A673 (cell line): ENCODE results near the gene TMOD2. TPM values are rescaled to one million over a fixed set of nuclear protein-coding genes. Genes with fewer than 3 reads are reported as not detected.

Source experiments
- BruUV-seq: library from RNA; stranded (reverse); fragments of 400-500 nt; replicated peaks from 2 replicates; lab custom pipeline; 2021; lab: Mats Ljungman, UMichigan
- CTCF ChIA-PET: fragments of 300-600 bp; sonication (Branson Sonifier 250); formaldehyde crosslinking; loops from one replicate; lab custom pipeline; 2022; ENCODE audit warnings: antibody characterized with exemption; lab: Charles Lee
- POLR2A ChIA-PET: fragments of 300-600 bp; sonication (Branson Sonifier 250); formaldehyde crosslinking; loops from one replicate; lab custom pipeline; 2022; ENCODE audit warnings: antibody characterized with exemption; ENCODE audit not compliant: low non-redundant PET; lab: Charles Lee
- DNase-seq: peaks from one replicate; pipeline ENCODE4 v3.0.0-alpha.2; 2015; ENCODE audit warnings: low spot score
- H3K27ac ChIP-seq: fragments of 200-600 bp; sonication (generic); 2 replicates; pipeline ENCODE4 v1.5.1; 2016; ENCODE audit warnings: mixed run types, low read depth, mild to moderate bottlenecking, mixed read lengths, antibody characterized with exemption, low read length; ENCODE audit not compliant: poor library complexity, severe bottlenecking
- H3K27me3 ChIP-seq: fragments of 200-600 bp; sonication (generic); replicated peaks from 2 replicates; pipeline ENCODE4 v1.6.1; 2017; ENCODE audit warnings: mixed run types, low read depth, mild to moderate bottlenecking, mixed read lengths, antibody characterized with exemption, low read length; ENCODE audit not compliant: insufficient read depth, poor library complexity
- H3K36me3 ChIP-seq: fragments of 200-600 bp; sonication (generic); 2 replicates; pipeline ENCODE4 v1.6.1; 2016; ENCODE audit warnings: mixed run types, mild to moderate bottlenecking, mixed read lengths, antibody characterized with exemption, low read length; ENCODE audit not compliant: insufficient read depth, poor library complexity, severe bottlenecking
- H3K4me1 ChIP-seq: fragments of 200-600 bp; sonication (generic); 2 replicates; pipeline ENCODE4 v1.6.1; 2017; ENCODE audit warnings: mixed run types, mild to moderate bottlenecking, mixed read lengths, antibody characterized with exemption, low read length; ENCODE audit not compliant: insufficient read depth, poor library complexity, severe bottlenecking
- H3K4me3 ChIP-seq: fragments of 200-600 bp; sonication (generic); 2 replicates; pipeline ENCODE4 v1.5.1; 2016; ENCODE audit warnings: low read depth, mixed run types, mild to moderate bottlenecking, mixed read lengths, low read length; ENCODE audit not compliant: poor library complexity, severe bottlenecking
- H3K9me3 ChIP-seq: fragments of 200-600 bp; sonication (generic); 2 replicates; pipeline ENCODE4 v1.6.1; 2016; ENCODE audit warnings: mixed run types, low read depth, mild to moderate bottlenecking, mixed read lengths, antibody characterized with exemption, low read length; ENCODE audit not compliant: poor library complexity, severe bottlenecking
- EZH2 ChIP-seq: fragments of 200-600 bp; sonication (generic); IDR thresholded peaks from 2 replicates; pipeline ENCODE4 v1.6.1; 2017; ENCODE audit warnings: borderline replicate concordance, low read depth, mild to moderate bottlenecking, mixed read lengths, antibody characterized with exemption, low read length; ENCODE audit not compliant: poor library complexity, severe bottlenecking
- intact Hi-C: fragments of 100-400 bp; cut with micrococcal nuclease; formaldehyde crosslinking; loops from one replicate; pipeline ENCODE4 v1.10.0; 2022; ENCODE audit not compliant: unreplicated experiment
- total RNA-seq: library from RNA; stranded (reverse); gene quantifications from 2 replicates; pipeline ENCODE4 v1.2.3, GENCODE V29; 2021
- TF ChIP-seq, protein P1 (sequence below): fragments of 300-800, 200-600 bp; sonication (generic); conservative IDR thresholded peaks from 2 replicates; pipeline ENCODE4 v1.5.1; 2017; ENCODE audit warnings: low read depth, mild to moderate bottlenecking, antibody characterized with exemption, low read length, moderate library complexity, mixed read lengths

Gene TMOD2
- total RNA-seq, 1 experiment from 2014 or later: 0.67 TPM

DNA sequence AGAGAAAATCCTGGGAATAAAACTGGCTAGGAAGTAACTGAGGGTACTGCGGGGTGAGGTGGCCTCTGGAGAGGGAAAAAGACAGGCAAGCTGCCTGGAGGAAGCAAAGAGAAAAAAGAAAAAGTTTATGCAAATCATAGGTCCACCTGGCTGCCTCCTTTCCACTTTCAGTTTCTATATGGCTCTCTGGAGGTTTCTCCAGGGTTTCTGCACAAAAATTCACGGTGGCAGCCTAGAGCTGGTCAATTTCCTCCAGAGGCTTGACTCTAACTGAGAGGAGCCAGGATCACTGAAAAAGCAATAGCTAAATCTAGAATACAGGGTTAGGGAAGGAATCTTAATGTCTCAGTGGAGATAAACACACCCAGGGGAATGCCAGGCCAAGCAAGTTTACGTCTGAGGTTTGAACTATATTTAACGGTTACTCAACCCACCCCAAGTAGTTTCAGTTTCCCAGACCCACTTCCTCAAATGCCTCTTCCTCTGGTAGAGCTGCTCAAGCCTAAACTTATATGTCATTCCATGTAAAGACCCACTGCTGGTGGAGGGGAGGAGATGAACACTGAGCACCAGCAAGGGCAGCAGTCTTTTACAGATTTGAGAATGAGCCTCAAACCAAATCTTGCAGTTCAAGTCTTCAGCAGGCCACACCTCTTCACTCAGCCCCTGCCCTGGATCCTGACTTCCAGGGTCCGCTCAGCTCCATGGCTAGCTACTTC is 19.7 kb upstream of the TMOD2 start:
- no peaks in the 10 kb centered on the region for H3K27me3 ChIP-seq
- H3K36me3 ChIP-seq: no peaks in the 10 kb centered on the region
- CTCF ChIA-PET: no interaction called here
- POLR2A ChIA-PET: no interaction called here
- BruUV-seq: no TSS peak
- H3K9me3 ChIP-seq: no peaks in the 10 kb centered on the region
- no peak for TF ChIP-seq EZH2
- TF ChIP-seq, protein P1, sequence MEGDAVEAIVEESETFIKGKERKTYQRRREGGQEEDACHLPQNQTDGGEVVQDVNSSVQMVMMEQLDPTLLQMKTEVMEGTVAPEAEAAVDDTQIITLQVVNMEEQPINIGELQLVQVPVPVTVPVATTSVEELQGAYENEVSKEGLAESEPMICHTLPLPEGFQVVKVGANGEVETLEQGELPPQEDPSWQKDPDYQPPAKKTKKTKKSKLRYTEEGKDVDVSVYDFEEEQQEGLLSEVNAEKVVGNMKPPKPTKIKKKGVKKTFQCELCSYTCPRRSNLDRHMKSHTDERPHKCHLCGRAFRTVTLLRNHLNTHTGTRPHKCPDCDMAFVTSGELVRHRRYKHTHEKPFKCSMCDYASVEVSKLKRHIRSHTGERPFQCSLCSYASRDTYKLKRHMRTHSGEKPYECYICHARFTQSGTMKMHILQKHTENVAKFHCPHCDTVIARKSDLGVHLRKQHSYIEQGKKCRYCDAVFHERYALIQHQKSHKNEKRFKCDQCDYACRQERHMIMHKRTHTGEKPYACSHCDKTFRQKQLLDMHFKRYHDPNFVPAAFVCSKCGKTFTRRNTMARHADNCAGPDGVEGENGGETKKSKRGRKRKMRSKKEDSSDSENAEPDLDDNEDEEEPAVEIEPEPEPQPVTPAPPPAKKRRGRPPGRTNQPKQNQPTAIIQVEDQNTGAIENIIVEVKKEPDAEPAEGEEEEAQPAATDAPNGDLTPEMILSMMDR: no peak
- no peak overlapping the region for H3K4me3 ChIP-seq
- H3K27ac ChIP-seq: no peak overlapping the region
- H3K4me1 ChIP-seq: no peaks in the 10 kb centered on the region
- DNase-seq: no peak
- intact Hi-C loops: no loop called here

DNA sequence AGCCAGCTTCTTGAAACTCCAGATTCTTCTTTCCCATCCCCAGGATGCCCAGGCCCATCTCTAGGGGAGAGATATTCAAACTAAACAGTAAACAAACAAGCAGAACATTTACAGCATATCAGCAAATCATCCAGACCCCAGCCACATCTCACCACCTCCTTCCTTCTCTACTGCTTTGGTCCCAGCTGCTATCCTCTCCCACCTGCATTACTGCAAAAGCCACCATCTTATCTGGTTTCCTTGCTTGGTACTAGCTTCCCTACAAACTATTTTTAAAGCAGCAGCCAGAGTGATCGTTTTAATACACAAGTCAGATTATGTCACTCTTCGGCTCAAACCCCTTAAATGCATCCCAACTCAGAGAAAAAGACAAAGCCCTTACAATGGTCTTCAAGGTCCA is 18.8 kb upstream of the TMOD2 start:
- no TSS peak for BruUV-seq

DNA sequence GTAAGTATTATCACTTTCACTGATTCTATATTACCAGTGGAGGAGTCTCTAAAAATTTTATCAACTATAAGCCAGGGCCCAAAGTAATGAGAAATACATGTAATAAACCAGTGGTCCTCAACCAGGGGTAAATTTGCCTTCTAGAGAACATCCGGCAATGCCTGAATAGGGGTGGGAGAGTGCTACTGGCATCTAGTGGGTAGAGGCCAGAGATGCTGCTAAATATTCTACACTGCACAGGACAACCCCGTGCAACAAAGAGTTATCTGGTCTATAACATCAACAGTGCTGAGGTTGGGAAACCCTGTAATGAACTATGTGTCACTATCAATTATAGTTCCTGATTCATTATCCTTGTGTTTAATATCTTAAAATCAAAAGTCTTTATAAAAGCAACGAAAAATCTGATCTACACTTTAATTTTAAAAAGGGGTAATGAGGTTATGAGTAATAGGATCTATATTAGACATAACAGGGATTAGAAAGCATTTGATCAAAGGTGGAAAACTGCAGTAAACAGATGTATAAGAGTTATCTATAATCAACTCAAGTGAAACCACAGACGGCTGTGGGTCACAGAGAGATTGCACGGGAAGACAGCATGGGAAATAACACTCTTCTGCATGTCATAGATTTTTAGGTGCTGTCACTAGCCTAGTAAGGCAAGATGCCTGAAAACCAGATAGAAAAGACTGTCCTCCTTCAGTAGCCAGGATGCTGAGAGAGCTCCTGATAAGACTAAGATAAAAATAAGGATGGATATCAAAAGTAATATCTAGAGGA is 16.0 kb upstream of the TMOD2 start:
- Histone ChIP-seq H3K27ac (no peak overlapping the region), H3K36me3 (no peaks in the 10 kb centered on the region), H3K27me3 (no peaks in the 10 kb centered on the region), H3K4me3 (no peak overlapping the region), H3K9me3 (no peaks in the 10 kb centered on the region), H3K4me1 (no peaks in the 10 kb centered on the region)
- CTCF ChIA-PET: no interaction called here
- no TSS peak for BruUV-seq
- TF ChIP-seq EZH2: no peak
- TF ChIP-seq, protein P1: no peak
- POLR2A ChIA-PET: no interaction called here
- intact Hi-C loops: no loop called here
- DNase-seq: no peak

More for the DNA sequence above, 18.8 kb upstream of the TMOD2 start:
- Histone ChIP-seq H3K27me3 (no peaks in the 10 kb centered on the region), H3K4me3 (no peak overlapping the region), H3K27ac (no peak overlapping the region), H3K36me3 (no peaks in the 10 kb centered on the region), H3K9me3 (no peaks in the 10 kb centered on the region), H3K4me1 (no peaks in the 10 kb centered on the region)
- POLR2A ChIA-PET: interaction anchor here (0.6 kb wide), 1 partner anchor 89 kb away, joined by 4 read pairs; no protein-coding TSS in a partner anchor
- no peak for DNase-seq
- intact Hi-C loops: no loop called here
- CTCF ChIA-PET: no interaction called here
- TF ChIP-seq, protein P1: no peak
- no peak for TF ChIP-seq EZH2
